ENCODE data around the gene SEL1L3. TPM values are rescaled to one million over a fixed set of nuclear protein-coding genes. Genes with fewer than 3 reads are reported as not detected.
A peak's percentile ranks its signal among the peaks of the same experiment; 100 is the strongest.

Gene SEL1L3
- total and polyA plus RNA-seq, 2 donors (not counting 1 experiment from before 2014, with no cell fraction given), result 120 to 280 TPM

DNA sequence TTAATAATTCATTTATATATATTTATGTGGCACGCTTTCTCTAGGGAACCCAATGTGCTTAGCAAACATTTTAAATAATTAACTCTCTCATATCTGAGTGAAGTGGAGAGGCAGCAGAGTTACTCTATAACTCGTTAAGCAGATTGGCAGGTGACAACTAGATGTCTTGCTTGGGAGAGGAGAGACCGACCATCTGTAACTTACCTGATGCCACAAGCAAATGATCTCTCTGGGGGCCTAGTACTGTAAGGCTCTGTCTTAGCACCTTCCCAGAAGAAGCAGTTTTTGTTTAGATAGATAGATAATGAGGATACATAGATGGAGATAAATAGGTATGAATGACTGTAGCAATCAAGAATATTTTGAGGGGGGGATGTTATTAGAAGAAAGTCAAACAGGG, 11.9 kb upstream of the SEL1L3 start:
- intact Hi-C loops (cut with micrococcal nuclease), result loop anchor here (1.0 to 5.0 kb wide), 3 partner anchors 15 to 1287 kb away; no protein-coding TSS in a partner anchor
- H3K36me3 ChIP-seq (replicated peaks in 1 of 2; ENCODE audit: control extremely low read depth in 1 of 2, control insufficient read depth in 1 of 2, extremely low read depth in 1 of 2, insufficient read depth in 2 of 2, low read length in 1 of 2), result no peaks in the 10 kb centered on the region
- Mint-ChIP-seq H3K4me1 (peaks cover 90% of the 10 kb centered on the region), H3K27me3 (no peaks in the 10 kb centered on the region), H3K9me3 (ENCODE audit: insufficient read depth) (peaks cover 1% of the 10 kb centered on the region), H3K4me3 (peak overlapping the region; percentile 13), H3K27ac (peak overlapping the region; percentile 89)
- peak overlapping the region; percentile 34 for H3K9ac ChIP-seq (ENCODE audit: low read length)
- H3K9me3 ChIP-seq (ENCODE audit: control extremely low read depth in 1 of 3, control insufficient read depth in 2 of 3, insufficient read depth in 1 of 3, low read length in 2 of 3), result peaks cover 0 to 11% (median 6%) of the 10 kb centered on the region in 3 donors
- CTCF ChIA-PET, result interaction anchor here (1.1 kb wide), 1 partner anchor 33 kb away, joined by 3 read pairs; no protein-coding TSS in a partner anchor
- POLR2A ChIA-PET, result no interaction called here
- H3K27me3 ChIP-seq (replicated peaks in 1 of 4; ENCODE audit: control extremely low read depth in 1 of 4, control insufficient read depth in 3 of 4, insufficient read depth in 4 of 4, low read length in 3 of 4), result no peaks in the 10 kb centered on the region
- WGBS (ENCODE audit: insufficient coverage), result no CpG with 5 or more reads among the region's 3 CpGs
- H3K4me2 ChIP-seq (replicated peaks; ENCODE audit: low read depth, low read length, poor library complexity, severe bottlenecking), result peak overlapping the region; percentile 60
- peak overlapping the region; percentile 93 to 94 for H3K27ac ChIP-seq (ENCODE audit: low read length in 2 of 2)
- no peak overlapping the region for H2AFZ ChIP-seq (ENCODE audit: insufficient read depth, low read depth, low read length, poor library complexity, severe bottlenecking)
- H3K79me2 ChIP-seq (ENCODE audit: control insufficient read depth, insufficient read depth, low read length), result peaks cover 33% of the 10 kb centered on the region
- no peaks in the 10 kb centered on the region for H4K20me1 ChIP-seq (ENCODE audit: control insufficient read depth, insufficient read depth, low read length, poor library complexity, severe bottlenecking)
- DNase-seq (peak; percentile 68), ATAC-seq (ENCODE audit: low read depth) (peak; percentile 32)
- TF ChIP-seq, protein P1, sequence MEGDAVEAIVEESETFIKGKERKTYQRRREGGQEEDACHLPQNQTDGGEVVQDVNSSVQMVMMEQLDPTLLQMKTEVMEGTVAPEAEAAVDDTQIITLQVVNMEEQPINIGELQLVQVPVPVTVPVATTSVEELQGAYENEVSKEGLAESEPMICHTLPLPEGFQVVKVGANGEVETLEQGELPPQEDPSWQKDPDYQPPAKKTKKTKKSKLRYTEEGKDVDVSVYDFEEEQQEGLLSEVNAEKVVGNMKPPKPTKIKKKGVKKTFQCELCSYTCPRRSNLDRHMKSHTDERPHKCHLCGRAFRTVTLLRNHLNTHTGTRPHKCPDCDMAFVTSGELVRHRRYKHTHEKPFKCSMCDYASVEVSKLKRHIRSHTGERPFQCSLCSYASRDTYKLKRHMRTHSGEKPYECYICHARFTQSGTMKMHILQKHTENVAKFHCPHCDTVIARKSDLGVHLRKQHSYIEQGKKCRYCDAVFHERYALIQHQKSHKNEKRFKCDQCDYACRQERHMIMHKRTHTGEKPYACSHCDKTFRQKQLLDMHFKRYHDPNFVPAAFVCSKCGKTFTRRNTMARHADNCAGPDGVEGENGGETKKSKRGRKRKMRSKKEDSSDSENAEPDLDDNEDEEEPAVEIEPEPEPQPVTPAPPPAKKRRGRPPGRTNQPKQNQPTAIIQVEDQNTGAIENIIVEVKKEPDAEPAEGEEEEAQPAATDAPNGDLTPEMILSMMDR (IDR thresholded peaks at IDR 0.05), result no peak
- no peak for TF ChIP-seq EZH2 (IDR thresholded peaks at IDR 0.05; ENCODE audit: borderline replicate concordance, insufficient read depth, low read depth, low read length, poor library complexity, severe bottlenecking)
- H3K4me3 ChIP-seq (ENCODE audit: control extremely low read depth in 1 of 5, extremely low read depth in 1 of 5, insufficient read depth in 1 of 5, low read depth in 2 of 5, low read length in 4 of 5), result no peak overlapping the region
- peaks cover 97 to 99% of the 10 kb centered on the region in 2 donors for H3K4me1 ChIP-seq (ENCODE audit: control insufficient read depth in 2 of 2, insufficient read depth in 2 of 2, low read length in 2 of 2)

DNA sequence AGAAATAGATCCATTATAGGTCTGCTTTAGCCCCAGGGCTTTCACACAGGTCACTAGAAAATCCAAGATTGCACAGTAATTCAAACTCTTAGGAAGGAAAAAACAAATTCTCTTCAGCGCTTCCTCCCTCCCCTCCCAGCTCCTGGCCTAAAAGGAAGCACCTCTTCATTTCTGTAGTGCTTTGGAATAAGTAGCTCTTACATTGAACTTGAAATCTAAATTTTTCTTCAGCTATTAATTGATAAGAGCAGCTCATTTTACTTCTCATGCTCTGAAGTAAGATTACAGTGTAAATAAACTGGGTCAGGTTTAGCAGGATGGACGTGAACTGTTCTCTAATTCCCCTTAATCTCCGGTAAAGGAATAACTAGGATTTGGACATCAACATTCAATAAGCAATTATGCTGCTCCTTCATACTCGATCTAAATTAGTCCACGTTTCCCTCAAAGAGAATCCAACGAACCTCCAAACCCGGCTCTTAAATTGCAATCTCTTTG, 10.9 kb upstream of the SEL1L3 start:
- H3K27me3 Mint-ChIP-seq, result no peaks in the 10 kb centered on the region
- no CpG with 5 or more reads among the region's 7 CpGs for WGBS (ENCODE audit: insufficient coverage)
- Histone ChIP-seq H3K36me3 (replicated peaks in 1 of 2; ENCODE audit: control extremely low read depth in 1 of 2, control insufficient read depth in 1 of 2, extremely low read depth in 1 of 2, insufficient read depth in 2 of 2, low read length in 1 of 2) (no peaks in the 10 kb centered on the region), H3K9me3 (ENCODE audit: control extremely low read depth in 1 of 3, control insufficient read depth in 2 of 3, insufficient read depth in 1 of 3, low read length in 2 of 3) (peaks cover 0 to 13% (median 10%) of the 10 kb centered on the region in 3 donors), H3K4me1 (ENCODE audit: control insufficient read depth in 2 of 2, insufficient read depth in 2 of 2, low read length in 2 of 2) (peaks cover 98 to 99% of the 10 kb centered on the region in 2 donors), H3K4me2 (replicated peaks; ENCODE audit: low read depth, low read length, poor library complexity, severe bottlenecking) (peak overlapping the region; percentile 60), H3K27ac (ENCODE audit: low read length in 2 of 2) (peak overlapping the region; percentile 93 to 94), H3K27me3 (replicated peaks in 1 of 4; ENCODE audit: control extremely low read depth in 1 of 4, control insufficient read depth in 3 of 4, insufficient read depth in 4 of 4, low read length in 3 of 4) (no peaks in the 10 kb centered on the region), H3K9ac (ENCODE audit: low read length) (peak overlapping the region; percentile 16), H3K4me3 (ENCODE audit: control extremely low read depth in 1 of 5, extremely low read depth in 1 of 5, insufficient read depth in 1 of 5, low read depth in 2 of 5, low read length in 4 of 5) (peak overlapping the region in 1 of 5 experiments; percentile 5), H4K20me1 (ENCODE audit: control insufficient read depth, insufficient read depth, low read length, poor library complexity, severe bottlenecking) (no peaks in the 10 kb centered on the region), H2AFZ (ENCODE audit: insufficient read depth, low read depth, low read length, poor library complexity, severe bottlenecking) (no peak overlapping the region), H3K79me2 (ENCODE audit: control insufficient read depth, insufficient read depth, low read length) (peaks cover 36% of the 10 kb centered on the region)
- no peak for TF ChIP-seq EZH2 (IDR thresholded peaks at IDR 0.05; ENCODE audit: borderline replicate concordance, insufficient read depth, low read depth, low read length, poor library complexity, severe bottlenecking)
- TF ChIP-seq, protein P1 (IDR thresholded peaks at IDR 0.05), result no peak
- ChIA-PET CTCF (interaction anchor here (0.9 to 1.1 kb wide), 2 partner anchors 10 to 32 kb away, joined by 3 to 4 read pairs; no protein-coding TSS in a partner anchor), POLR2A (interaction anchor here (1.2 kb wide), 1 partner anchor 40 kb away, joined by 5 read pairs; no protein-coding TSS in a partner anchor)
- no peaks in the 10 kb centered on the region for H3K9me3 Mint-ChIP-seq (ENCODE audit: insufficient read depth)
- intact Hi-C loops (cut with micrococcal nuclease), result loop anchor here (2.0 to 5.0 kb wide), 2 partner anchors 31 to 1286 kb away; no protein-coding TSS in a partner anchor
- DNase-seq (no peak), ATAC-seq (ENCODE audit: low read depth) (no peak)
- H3K4me1 Mint-ChIP-seq, result peaks cover 92% of the 10 kb centered on the region
- peak overlapping the region; percentile 91 for H3K27ac Mint-ChIP-seq
- peak overlapping the region; percentile 52 for H3K4me3 Mint-ChIP-seq
